A549 (cell line): ENCODE data around the gene PEX10. TPM values are rescaled to one million over a fixed set of nuclear protein-coding genes. Genes with fewer than 3 reads are reported as not detected.

Source experiments
- ATAC-seq, 2 experiments: fragments of 200-7000 bp in 1 of 2; fragments of >200 bp in 1 of 2; cut with Nextera tagmentation in 1 of 2; cut with Tn5 transposase in 1 of 2; 3 replicates each; pipeline versions ENCODE4 v1.8.0 to v1.9.1; 2018 to 2020; ENCODE audit warnings: mild to moderate bottlenecking in 1 of 2, moderate library complexity in 1 of 2
- CTCF ChIA-PET: fragments of 300-600 bp; sonication (Branson Sonifier 250); formaldehyde crosslinking; extraction: SDS; loops from one replicate; lab custom pipeline; 2021; ENCODE audit warnings: antibody characterized with exemption, inconsistent platforms; lab: Yijun Ruan, JAX
- POLR2A ChIA-PET: fragments of 350-600 bp; formaldehyde crosslinking; extraction: SDS; loops from one replicate; lab custom pipeline; 2021; ENCODE audit warnings: antibody characterized with exemption, inconsistent platforms; lab: Yijun Ruan, JAX
- DNase-seq, 2 experiments: peaks; one replicate each; pipeline versions ENCODE4 v3.0.0 to v3.0.0-alpha.2; 2011 to 2016; ENCODE audit warnings: low read depth in 1 of 2, low spot score in 1 of 2
- FAIRE-seq: peaks from 2 replicates; lab custom pipeline; 2011; peaks lifted over from hg19 to GRCh38; lab: Jason Lieb, UNC
- H3K27ac ChIP-seq, 2 experiments: fragments of >200 bp; sonication (Bioruptor Twin); formaldehyde crosslinking; 3 replicates each; pipeline ENCODE4 v1.5.1; 2016 to 2017
- H3K4me1 ChIP-seq: fragments of >200 bp; sonication (Bioruptor Twin); formaldehyde crosslinking; 3 replicates; pipeline ENCODE4 v1.6.1; 2016
- H3K4me2 ChIP-seq: fragments of >200 bp; sonication (Bioruptor Twin); formaldehyde crosslinking; 3 replicates; pipeline ENCODE4 v1.6.1; 2016
- H3K4me3 ChIP-seq: fragments of >200 bp; sonication (Bioruptor Twin); formaldehyde crosslinking; 3 replicates; pipeline ENCODE4 v1.5.1; 2016
- H3K9me3 ChIP-seq: fragments of >200 bp; sonication (Bioruptor Twin); formaldehyde crosslinking; 3 replicates; pipeline ENCODE4 v1.6.1; 2016
- BCL3 ChIP-seq: fragments of >200 bp; sonication (Bioruptor Twin); formaldehyde crosslinking; IDR thresholded peaks from 3 replicates; pipeline ENCODE4 v1.6.1; 2016
- BHLHE40 ChIP-seq: IDR thresholded peaks from 2 replicates; pipeline ENCODE4 v1.6.1; 2012; ENCODE audit warnings: low read depth, low read length, inconsistent platforms
- CBX2 ChIP-seq: fragments of 200-600 bp; sonication (generic); IDR thresholded peaks from 2 replicates; pipeline ENCODE4 v1.6.1; 2016; ENCODE audit warnings: low read depth, mild to moderate bottlenecking, borderline replicate concordance
- CBX8 ChIP-seq: fragments of 200-600 bp; sonication (generic); IDR thresholded peaks from 2 replicates; pipeline ENCODE4 v1.6.1; 2016
- CEBPB ChIP-seq, 2 experiments: fragments of >200 bp in 1 of 2; sonication (Bioruptor Twin) in 1 of 2; formaldehyde crosslinking in 1 of 2; IDR thresholded peaks; 2 replicates each; pipeline ENCODE4 v1.6.1; 2012 to 2016
- CHD4 ChIP-seq: fragments of 200-600 bp; sonication (generic); IDR thresholded peaks from 2 replicates; pipeline ENCODE4 v1.6.1; 2016; ENCODE audit warnings: antibody characterized with exemption, mild to moderate bottlenecking, borderline replicate concordance
- E2F6 ChIP-seq: IDR thresholded peaks from 2 replicates; pipeline ENCODE4 v1.6.1; 2012; ENCODE audit warnings: low read depth, borderline replicate concordance
- EHF ChIP-seq: fragments of 250-450 bp; sonication (Bioruptor Pico); IDR thresholded peaks from 2 replicates; pipeline ENCODE4 v1.5.0; 2020; ENCODE audit warnings: mild to moderate bottlenecking
- EP300 ChIP-seq, 2 experiments: fragments of >200 bp; sonication (Bioruptor Twin); formaldehyde crosslinking; IDR thresholded peaks; 2 replicates in 1 of 2; 3 replicates in 1 of 2; pipeline ENCODE4 v1.6.1; 2016 to 2017
- FOSL2 ChIP-seq, 2 experiments: fragments of 450-650 bp in 1 of 2; fragments of >200 bp in 1 of 2; sonication (Bioruptor Twin) in 1 of 2; formaldehyde crosslinking; IDR thresholded peaks; 2 replicates each; pipeline versions ENCODE4 v1.5.0 to v1.6.1; 2016 to 2020; ENCODE audit warnings: mild to moderate bottlenecking in 1 of 2, moderate library complexity in 1 of 2
- FOXS1 ChIP-seq: fragments of 250-450 bp; sonication (Bioruptor Pico); IDR thresholded peaks from 2 replicates; pipeline ENCODE4 v1.5.0; 2020; ENCODE audit warnings: mild to moderate bottlenecking, moderate library complexity
- HDAC2 ChIP-seq: fragments of 200-600 bp; sonication (generic); IDR thresholded peaks from 2 replicates; pipeline ENCODE4 v1.6.1; 2016
- HES2 ChIP-seq: fragments of >200 bp; sonication (Bioruptor Twin); formaldehyde crosslinking; IDR thresholded peaks from 2 replicates; pipeline ENCODE4 v1.6.1; 2016
- HEYL ChIP-seq: fragments of 250-450 bp; sonication (Bioruptor Pico); IDR thresholded peaks from 2 replicates; pipeline ENCODE4 v1.8.0; 2021; ENCODE audit warnings: mild to moderate bottlenecking, moderate library complexity
- JUNB ChIP-seq: fragments of >200 bp; sonication (Bioruptor Twin); formaldehyde crosslinking; IDR thresholded peaks from 2 replicates; pipeline ENCODE4 v1.6.1; 2016
- MAZ ChIP-seq: fragments of 150-350 bp; IDR thresholded peaks from 2 replicates; pipeline ENCODE4 v1.6.1; 2014; ENCODE audit warnings: antibody characterized with exemption, low read depth, low read length, borderline replicate concordance
- NPAS2 ChIP-seq: fragments of 250-450 bp; sonication (Bioruptor Pico); IDR thresholded peaks from 2 replicates; pipeline ENCODE4 v1.8.0; 2022; ENCODE audit warnings: mild to moderate bottlenecking, moderate library complexity, borderline replicate concordance
- PHF8 ChIP-seq: fragments of 200-600 bp; sonication (generic); IDR thresholded peaks from 2 replicates; pipeline ENCODE4 v1.6.1; 2016; ENCODE audit warnings: low read depth, mild to moderate bottlenecking, antibody characterized with exemption, moderate library complexity, borderline replicate concordance
- SREBF2 ChIP-seq: fragments of 450-650 bp; IDR thresholded peaks from 2 replicates; pipeline ENCODE4 v1.6.1; 2014; ENCODE audit warnings: mild to moderate bottlenecking, moderate library complexity
- ZC3H11A ChIP-seq: fragments of 450-650 bp; IDR thresholded peaks from 2 replicates; pipeline ENCODE4 v1.6.1; 2014; ENCODE audit warnings: antibody characterized with exemption, mild to moderate bottlenecking
- ZFP36 ChIP-seq: fragments of 450-650 bp; IDR thresholded peaks from 2 replicates; pipeline ENCODE4 v1.6.1; 2014; ENCODE audit warnings: borderline replicate concordance; ENCODE audit not compliant: partially characterized antibody
- ZSCAN20 ChIP-seq: fragments of 250-450 bp; sonication (Bioruptor Pico); IDR thresholded peaks from 2 replicates; pipeline ENCODE4 v1.8.0; 2022; ENCODE audit warnings: mild to moderate bottlenecking, moderate library complexity
- WGBS: methylation state at CpG from one replicate; pipeline ENCODE4 v1.1.6; 2017; ENCODE audit errors: missing lambda C conversion rate; 5-methylcytosine and 5-hydroxymethylcytosine counted together
- polyA plus RNA-seq, 4 experiments: library from polyadenylated mRNA; depleted of rRNA in 3 of 4; stranded (reverse); fragments of >200 nt; fragmentation: RNase III in 1 of 4; extraction: RNeasy Plus Mini Kit Qiagen cat#74134 plus additional on column Dnase treatment in 1 of 4; gene quantifications; 2 replicates in 3 of 4; 3 replicates in 1 of 4; pipeline ENCODE4 v1.2.3, GENCODE V29; 2011 to 2017

Gene PEX10
- polyA plus RNA-seq, 2 of the 4 experiments (the other 2 are of a cell fraction): 12.3 to 20.2 TPM

GRCh38 chr1:2439369-2439768 lies 27.0 kb upstream of the PEX10 start:
- no peak for FAIRE-seq
- TF ChIP-seq FOXS1 (CRISPR knock-in tag): no peak
- TF ChIP-seq CBX8: no peak
- TF ChIP-seq EP300 (IDR thresholded peaks at IDR 0.05): no peak
- TF ChIP-seq ZSCAN20 (CRISPR knock-in tag): no peak
- no peak for TF ChIP-seq HDAC2
- no peak for TF ChIP-seq PHF8
- no peak for TF ChIP-seq NPAS2 (CRISPR knock-in tag)
- no peak for TF ChIP-seq HEYL
- TF ChIP-seq, all 56 proteins: peak for 0
- no peak for DNase-seq
- 0 out of 3 replicates have a peak, but pooled peaks cover 3% of the 10 kb centered on the region for H3K4me1 ChIP-seq
- ChIA-PET POLR2A (no interaction called here), CTCF (interaction anchor here (0.5 kb wide), 1 partner anchor 164 kb away, joined by 3 read pairs; no protein-coding TSS in a partner anchor)
- no peak overlapping the region for H3K27ac ChIP-seq
- whole genome bisulfite sequencing: 73% methylated on average over 6 of the region's 15 CpGs
- ATAC-seq: no peak
- no peak overlapping the region for H3K4me2 ChIP-seq
- no peak overlapping the region for H3K4me3 ChIP-seq
- no peaks in the 10 kb centered on the region for H3K9me3 ChIP-seq

GRCh38 chr1:2438641-2439040 lies 26.3 kb upstream of the PEX10 start:
- ChIA-PET CTCF (no interaction called here), POLR2A (no interaction called here)
- no peak overlapping the region for H3K4me3 ChIP-seq
- DNase-seq (no peak), FAIRE-seq (no peak), ATAC-seq (no peak)
- WGBS: 76% methylated on average over 9 of the region's 14 CpGs
- H3K27ac ChIP-seq: no peak overlapping the region
- H3K9me3 ChIP-seq: no peaks in the 10 kb centered on the region
- no peak overlapping the region for H3K4me2 ChIP-seq
- TF ChIP-seq BCL3 (no peak), ZFP36 (no peak), MAZ (no peak), BHLHE40 (no peak), CEBPB (IDR thresholded peaks at IDR 0.05) (no peak), EHF (no peak), E2F6 (no peak), PHF8 (no peak), FOSL2 (IDR thresholded peaks at IDR 0.05) (no peak), FOSL2 (CRISPR knock-in tag; IDR thresholded peaks at IDR 0.05) (no peak), CBX2 (no peak), HES2 (no peak), ZC3H11A (no peak), ZSCAN20 (CRISPR knock-in tag) (no peak), SREBF2 (no peak), JUNB (no peak)
- 0 out of 3 replicates have a peak, but pooled peaks cover 3% of the 10 kb centered on the region for H3K4me1 ChIP-seq

GRCh38 chr1:2438038-2438437 lies 25.7 kb upstream of the PEX10 start:
- no peak overlapping the region for H3K27ac ChIP-seq
- FAIRE-seq (no peak), DNase-seq (no peak), ATAC-seq (no peak)
- no peak overlapping the region for H3K4me2 ChIP-seq
- H3K9me3 ChIP-seq: no peaks in the 10 kb centered on the region
- ChIA-PET CTCF (no interaction called here), POLR2A (no interaction called here)
- WGBS: 83% methylated on average over 2 of the region's 15 CpGs
- no peak overlapping the region for H3K4me3 ChIP-seq
- 0 out of 3 replicates have a peak, but pooled peaks cover under 1% of the 10 kb centered on the region for H3K4me1 ChIP-seq
- TF ChIP-seq CHD4: no peak
- TF ChIP-seq, all 56 proteins: peak for 0
